ENCODE measurements around the gene CTDSPL.
"Not testable (repeated sequence)": the region's sequence is repeated elsewhere in the genome, so short reads cannot be mapped to it uniquely, and the experiment has no call there.

Gene CTDSPL

DNA sequence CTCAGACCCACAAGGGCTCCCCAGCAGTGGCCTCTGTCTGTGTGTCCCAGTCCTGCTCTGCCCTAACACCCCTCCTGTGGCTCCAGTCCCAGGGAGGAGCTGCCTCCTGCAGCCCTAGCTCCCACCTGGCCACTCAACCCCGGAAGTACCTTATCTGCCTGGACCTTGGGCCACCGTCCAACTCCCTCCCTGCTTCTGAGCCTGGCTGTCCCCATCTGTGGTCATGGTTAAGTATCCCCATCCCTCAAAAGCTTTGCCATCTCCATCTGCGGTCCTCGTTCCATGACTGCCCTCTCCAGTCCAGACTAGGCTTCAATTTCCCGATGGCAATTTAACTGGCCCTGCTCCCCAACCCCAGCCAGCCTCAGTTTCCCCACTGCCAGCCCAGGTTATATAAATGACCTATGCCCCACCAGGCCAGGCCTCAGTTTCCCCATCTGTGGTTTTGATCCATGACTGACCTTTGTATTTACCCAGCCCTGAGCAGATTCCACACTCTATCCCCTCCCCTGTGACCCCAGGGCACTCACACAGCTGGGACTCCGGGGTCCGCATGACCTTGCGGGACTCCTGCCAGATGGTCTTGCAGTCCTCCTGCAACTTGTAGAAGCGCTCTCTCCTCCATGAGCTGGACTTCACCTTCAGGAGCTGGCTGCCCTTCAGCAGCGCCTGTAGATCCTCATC is 158.1 kb downstream of the CTDSPL start:
- DNase-seq (ENCODE audit: low read depth), result no peak

DNA sequence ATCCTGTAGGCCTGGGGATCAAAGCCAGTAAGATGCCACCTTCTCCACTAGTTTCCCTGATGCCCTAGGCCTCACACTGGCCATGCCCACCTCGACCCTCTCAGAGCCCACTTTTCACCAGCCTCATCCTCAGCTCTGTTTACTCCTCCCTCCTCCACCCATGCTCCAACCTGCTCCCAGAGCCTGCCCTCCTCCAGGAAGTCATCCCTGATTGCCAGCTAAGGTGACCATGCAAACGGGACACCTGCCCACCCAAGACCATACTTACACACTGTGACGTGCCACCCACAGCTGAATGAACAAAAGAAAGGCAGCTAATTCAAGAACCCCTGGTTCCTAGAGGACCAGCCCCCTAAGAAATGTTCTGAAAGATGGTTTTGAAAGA is 158.7 kb downstream of the CTDSPL start:
- no peak for DNase-seq (ENCODE audit: low read depth)

DNA sequence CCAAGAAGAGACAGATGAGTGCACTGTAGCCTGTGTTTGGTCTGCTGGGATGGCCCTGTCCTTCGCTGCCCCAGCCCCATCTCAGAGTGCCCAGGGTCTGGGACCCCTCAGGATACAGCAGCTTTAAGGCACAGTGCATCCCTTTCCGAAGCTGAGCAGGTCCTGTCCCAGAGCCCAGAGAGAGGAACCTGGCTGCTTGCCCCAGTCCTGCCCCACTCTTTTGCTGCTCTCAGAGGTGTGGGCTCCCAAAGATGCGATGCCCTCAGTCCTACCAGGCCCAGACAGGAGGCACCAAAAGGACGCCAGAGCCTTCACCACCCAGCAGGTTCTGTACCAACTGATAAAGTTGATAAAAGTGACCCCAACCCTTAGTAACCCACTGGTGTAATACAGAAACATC is 159.5 kb downstream of the CTDSPL start:
- no peak for DNase-seq (ENCODE audit: low read depth)

DNA sequence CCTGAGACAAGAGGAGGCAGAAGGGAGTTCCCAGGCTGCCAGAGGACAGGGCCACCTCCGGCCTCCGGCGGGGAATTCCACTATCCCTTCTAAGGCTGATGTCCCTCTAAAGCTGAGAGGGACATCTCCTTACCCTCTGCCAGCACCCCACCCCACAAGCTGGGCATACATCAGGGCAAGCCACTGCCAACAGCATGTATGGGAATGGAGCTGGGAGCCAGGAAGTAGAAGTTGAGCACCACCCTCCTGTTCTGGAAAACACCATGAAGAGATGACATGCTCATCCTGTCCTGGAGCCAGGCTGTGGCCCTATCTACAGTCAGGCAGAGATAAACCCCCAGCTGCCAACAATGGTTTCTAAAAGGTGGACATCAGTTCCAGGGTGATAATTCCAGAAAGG is 160.6 kb downstream of the CTDSPL start:
- no peak for DNase-seq (ENCODE audit: low read depth)

DNA sequence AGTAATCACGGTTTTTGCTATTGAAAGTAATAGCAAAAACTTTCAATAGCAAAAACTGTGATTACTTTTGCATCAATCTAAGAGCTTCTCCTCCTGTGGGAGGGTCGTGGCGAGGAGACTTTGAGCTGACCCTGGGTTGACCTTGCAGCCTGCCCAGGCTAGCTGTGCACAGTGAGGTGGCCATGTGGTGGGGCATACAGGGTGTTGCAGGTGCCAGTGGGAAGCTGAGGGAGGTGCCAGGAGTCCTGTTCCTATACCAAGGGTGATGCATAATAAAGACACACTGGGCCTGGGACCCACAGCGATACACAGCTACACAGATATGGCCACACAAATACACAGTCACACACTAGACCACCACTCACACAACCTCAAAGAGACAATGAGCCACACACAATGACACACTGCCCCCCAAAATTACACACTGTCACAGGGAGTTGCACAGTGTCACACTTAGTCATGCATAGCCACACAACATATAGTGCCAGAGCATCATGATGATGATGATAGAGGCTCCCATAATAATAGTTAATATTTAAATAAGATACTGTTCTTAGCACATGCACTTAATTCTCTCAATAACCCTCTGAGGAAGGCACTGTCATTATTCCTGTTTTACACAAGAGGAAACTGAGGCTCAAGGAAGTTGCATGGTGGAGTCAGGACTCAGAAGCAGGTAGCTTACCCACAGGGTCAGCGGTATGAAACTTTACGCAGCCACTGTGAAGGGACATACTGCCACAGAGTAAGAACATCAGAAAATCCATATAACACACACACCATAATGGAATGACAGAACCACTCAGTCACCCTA is 161.4 kb downstream of the CTDSPL start:
- no peak for DNase-seq (ENCODE audit: low read depth)

DNA sequence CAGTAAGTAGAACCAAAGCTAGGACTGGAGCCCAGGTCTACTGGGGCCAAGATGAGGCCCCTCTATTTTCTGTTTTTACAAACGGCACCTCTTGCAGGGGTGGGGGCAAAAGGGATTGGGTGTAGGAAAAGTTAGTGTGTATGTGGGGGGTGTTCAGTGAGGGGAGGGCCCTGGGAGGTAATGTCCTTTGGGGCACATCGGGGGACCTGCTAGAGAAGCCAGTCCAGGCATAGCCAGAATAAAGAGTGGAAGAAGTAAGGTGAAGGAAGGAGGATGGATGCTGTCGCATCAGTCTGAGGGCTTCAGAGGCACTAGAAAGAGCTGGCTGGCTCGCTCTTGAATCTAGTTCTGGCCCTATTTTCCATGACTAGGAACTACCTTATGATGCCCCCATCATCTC is 165.2 kb downstream of the CTDSPL start:
- no peak for DNase-seq (ENCODE audit: low read depth)

DNA sequence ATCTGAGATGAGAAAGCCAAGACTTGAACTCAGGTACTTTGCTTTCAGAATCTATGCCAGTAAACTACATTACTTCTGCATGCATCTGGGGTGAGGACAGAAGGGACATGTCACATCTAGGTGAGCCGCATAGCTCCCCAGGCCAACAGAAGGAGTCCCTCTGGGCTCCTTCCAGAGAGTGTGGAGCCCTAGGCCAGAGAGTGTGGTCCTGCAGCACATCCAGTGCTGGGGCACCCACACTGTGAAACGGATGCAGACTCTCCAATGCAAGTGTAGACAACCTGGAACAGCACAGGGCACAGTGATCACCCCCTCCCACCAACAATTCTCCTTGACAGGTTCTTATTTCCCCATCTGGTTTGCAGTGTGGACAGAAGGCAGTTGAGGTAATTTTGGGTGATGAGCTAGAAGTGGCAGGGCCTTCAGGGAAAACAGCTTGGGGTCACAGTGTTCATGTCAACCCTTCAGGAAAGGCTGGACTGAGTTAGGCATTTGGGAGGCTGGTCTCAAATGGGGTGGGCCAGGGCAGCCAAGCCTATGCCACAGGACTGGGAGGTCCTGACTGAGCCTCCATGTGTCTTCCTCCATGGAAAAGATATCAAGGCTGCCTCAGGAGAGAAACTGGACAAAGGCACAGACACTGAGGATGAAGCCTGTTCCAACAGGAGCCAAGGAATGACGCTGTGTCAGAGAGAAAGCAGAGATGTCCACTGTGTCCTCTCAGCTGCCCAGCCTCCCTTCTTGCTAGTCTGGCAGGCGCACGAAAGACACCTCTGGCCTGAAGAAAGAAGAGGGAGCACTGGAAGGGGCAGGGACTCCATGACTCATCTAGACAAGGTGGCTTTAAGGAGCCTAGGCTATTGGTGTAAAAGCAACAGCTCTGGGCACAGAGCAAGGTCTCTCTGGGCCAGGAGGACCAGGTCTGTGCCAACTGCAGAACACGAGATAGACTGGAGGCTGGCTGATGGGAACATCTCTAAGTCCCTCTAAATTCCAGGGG is 166.1 kb downstream of the CTDSPL start:
- no peak for DNase-seq (ENCODE audit: low read depth)

DNA sequence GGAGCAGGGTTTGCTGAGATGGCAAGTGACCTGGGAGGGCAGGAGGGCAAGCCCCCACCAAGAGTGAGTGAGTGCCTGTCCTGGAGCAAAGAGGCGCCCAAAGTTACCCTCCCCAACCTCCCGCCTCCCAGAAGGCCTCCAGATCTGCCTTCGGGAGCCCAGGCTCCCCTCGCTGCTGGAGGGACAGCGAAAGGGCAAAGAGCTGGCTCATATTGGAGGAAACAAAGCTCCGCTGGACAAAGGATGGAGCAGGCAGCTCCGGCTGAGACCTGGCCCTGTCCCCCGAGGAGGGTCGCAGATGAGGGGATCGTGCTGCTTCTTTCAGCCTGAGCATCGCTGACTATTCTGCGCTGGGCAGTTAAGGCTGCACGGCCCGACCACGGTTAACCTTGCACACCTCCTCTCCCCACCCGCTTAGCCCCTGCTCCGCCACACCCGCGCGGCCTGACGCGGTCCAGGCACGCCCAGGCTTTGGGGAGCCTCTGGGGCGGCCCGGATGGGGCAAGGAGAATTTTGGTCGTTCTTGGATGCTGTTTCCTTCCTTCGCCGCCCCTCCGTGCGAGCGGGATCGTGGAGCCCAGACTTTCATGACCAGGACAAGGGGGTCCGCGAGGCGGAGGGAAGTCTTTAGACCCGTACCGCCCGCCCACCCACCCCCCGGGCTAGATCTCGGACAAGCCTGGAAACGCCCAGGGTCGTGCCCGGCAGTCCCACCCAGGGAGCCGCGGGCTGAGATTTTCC is 167.1 kb downstream of the CTDSPL start:
- no peak for DNase-seq (ENCODE audit: low read depth)

DNA sequence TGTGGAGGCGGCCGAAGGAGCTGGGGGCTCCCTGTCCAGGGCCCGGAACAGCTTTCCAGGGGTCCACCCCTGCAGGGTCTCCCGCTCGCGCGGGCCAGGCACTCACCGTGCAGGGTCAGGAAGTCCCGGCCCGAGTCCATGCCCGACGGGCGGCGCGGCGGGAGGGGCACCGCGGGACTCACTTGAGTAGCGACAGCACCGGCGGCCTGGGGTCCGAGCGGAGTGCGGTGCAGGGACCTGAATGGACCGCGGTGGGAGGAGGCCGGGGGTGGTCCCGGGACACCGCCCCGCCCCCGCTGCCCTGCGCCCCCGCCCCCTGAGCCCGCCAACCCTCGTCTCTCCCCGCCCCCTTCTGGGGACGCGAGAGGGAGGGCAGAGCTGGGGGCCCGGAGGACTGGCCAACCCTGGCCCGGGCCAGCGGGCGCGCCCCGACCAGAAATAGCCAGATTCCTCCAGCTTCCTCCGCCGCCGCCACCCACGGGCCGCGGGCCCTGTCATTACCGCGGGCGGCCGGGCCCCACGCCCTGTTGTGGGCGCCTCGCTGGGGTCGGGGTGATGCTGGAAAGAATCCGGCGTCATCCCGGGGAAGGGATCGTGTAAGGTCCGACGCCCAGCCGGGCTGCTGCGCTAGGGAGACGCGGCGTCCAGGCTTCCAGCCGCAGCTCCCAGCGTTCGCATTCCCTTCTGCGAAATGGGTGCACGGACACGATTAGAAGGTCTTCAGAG is 167.9 kb downstream of the CTDSPL start, which contains the start of gene PLCD1:
TSS of gene PLCD1 (minus strand) at position 243 of the 726 bp plus-strand sequence. CDS start at position 140, 103 bp downstream.
- DNase-seq (ENCODE audit: low read depth), result no peak

DNA sequence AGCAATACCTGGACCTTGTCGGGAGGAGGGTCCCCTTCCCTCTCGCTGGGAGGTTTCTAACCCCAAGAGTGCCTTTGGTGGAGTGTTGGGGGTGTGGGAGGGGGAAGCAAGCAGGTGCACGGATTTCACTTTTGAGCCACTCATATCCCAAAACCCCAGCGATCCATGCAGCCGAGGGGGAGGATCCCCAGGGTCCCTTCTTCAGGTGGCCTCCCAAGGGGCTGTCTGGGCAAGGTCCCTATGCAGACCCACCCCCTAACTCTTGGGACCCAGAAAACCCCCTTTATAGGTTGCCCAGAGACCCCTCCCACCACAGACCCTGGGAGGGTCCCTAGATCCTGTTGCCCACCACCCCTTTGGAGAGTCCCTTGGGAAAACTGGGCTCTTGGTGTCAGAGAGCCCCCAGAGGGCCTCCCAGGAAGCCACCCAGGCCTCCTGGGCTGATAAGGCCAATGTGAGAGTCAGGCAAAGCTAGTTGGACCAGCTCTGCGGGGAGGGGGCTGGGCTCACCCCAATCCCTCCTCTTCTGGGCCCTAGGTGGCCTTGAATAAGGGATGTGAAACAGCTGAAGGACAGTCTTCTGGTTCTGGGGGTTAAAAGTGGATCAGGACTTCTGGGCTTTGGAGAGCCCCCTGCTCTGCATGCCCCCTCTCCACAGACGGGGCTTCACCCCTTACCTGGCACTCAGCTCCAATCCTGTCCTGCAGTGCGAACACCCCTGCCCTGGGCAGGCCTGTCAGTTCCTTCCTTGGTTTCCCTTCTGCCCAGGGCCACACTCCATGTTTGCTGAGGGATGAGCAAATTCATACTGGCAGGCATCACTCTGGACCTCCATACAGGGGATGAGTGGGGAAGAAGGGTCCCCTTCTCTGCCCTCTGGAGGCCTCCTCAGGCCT is 168.7 kb downstream of the CTDSPL start:
- DNase-seq (ENCODE audit: low read depth), result no peak

DNA sequence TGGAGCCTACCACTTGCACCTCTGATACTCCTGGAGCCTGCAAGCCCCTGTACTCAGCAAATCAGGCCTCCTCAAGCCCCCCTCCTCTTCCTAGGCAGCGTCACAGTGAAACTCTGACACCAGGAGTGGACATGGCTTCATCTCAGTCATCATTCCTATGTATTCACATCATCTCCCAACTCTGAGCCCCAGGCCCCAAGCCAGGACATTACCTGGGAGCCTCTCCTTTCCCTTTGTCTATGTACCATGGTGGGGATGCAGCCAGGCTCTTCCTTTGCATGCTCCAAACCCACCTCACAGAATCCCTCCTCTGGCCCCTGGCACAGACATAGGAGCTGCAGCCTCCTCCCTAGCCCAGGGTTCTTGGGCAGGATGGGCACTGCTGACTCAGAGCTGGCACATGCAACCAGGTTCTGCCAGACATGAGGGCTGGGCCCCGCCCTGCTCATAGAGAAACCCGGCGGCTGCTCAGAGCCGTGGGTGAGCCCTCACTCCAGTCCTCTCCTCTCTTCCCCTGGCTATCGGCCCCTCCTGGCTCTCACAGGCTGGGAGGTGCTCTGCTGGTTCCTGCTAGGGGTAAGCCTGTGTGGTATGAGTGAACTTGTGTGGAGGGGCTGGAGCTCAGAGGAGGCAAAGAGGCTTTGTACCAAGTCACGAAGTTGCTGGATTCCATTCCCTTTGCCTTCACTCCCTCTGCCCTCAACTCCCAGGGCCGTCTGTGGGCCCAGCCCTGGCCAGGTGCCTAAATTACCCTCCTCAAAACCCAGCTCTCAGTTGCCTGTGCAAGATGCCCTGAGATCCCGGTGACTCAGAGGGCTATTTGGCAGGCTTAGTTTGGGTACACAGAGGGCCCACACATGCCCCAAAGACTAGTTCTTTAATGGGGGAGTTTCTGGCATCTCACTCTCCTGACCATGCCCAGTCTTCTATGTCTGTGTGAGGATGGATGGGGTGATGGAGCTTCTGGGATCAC is 169.6 kb downstream of the CTDSPL start:
- no peak for DNase-seq (ENCODE audit: low read depth)

DNA sequence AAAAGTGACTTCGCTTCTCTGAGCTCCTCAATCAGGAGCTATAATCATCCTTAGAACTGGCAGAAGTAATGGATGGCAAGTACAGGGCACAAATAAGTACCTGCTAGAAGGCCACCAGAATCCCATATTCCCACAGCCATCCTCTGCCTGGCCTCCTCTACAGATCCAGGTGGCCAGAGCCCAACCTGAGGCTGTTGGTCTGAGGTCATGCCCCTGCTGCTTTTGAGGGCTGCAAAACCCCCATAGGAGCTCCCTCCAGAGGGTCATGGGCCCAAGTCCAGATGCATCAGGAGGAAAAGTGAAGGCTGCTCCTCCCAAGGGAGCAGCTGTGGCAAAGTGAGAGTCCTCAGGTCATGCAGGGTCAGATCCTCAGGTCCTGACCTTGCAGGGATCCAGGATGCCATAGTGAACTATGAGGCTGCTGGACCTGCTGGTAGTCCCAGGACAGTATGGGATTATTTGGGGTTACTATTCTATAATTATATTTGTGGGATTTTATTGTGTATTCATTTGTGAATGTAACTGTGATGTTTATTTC is 170.7 kb downstream of the CTDSPL start:
- no peak for DNase-seq (ENCODE audit: low read depth)

DNA sequence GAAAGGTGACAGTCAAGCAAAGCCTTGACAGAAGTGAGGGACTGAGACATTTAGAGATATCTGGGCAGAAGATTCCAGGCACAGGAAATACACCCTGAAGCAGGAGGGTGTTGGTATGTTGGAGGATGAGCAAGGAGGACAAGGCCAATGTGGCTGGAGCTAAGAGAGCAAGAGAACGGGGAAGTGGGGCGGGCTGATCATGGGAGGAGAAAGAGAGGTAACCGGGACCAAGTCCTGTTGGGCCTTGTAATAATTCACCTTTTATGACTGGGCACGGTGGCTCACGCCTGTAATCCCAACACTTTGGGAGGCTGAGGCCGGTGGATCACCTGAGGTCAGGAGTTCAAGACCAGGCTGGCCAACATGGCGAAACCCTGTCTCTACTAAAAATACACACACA is 171.9 kb downstream of the CTDSPL start:
- DNase-seq (ENCODE audit: low read depth), result not testable (repeated sequence)
